ENCODE data around the gene CHD6. TPM values are rescaled to one million over a fixed set of nuclear protein-coding genes. Genes with fewer than 3 reads are reported as not detected.

CHD6 gene
- total and polyA plus RNA-seq, 2 experiments from 2014 or later = 41.0 to 158 TPM

DNA sequence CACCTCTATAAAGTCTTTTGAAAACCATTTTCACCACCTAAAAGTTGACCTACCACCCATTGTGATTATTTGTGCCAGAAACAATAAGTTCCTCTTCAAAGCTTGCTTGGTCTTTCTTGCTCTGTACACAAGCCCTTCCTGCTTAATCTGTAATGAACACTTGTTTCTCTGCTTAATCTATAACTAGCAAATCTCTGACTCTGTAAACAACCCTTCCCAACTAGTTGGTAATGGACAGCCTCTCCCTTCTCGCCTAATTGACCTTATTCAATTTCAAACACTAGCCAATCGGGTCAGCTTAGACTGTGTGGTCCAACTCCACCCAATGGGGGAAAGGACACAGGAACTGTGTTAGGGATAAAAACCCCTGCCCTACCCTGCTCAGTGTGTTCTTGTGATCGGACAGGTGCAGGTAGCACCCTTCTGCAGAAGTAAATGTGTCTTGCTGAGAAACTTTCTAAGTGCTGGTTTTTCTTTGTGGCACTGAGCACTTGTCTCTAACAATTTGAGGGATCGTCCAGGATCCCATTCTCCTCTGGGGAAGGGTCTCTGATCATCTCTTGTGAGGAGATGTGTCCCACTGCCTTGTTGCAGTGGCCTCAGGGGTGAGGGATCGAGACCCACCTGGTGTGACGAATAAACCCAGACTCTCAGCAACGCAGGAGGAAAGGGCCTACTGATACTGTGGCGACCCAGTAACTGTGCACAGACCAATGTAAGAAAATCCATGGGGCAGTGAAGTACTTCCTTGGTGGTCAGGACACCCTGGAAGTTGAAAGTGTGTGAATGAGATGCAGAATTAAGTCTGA lies 23.5 kb downstream of the CHD6 start:
- Histone ChIP-seq H3K27me3 (ENCODE audit: insufficient read depth) (no peaks in the 10 kb centered on the region), H3K27ac (ENCODE audit: low read depth) (no peak overlapping the region), H3K9me2 (ENCODE audit: insufficient read depth) (no peaks in the 10 kb centered on the region), H4K20me1 (replicated peaks; ENCODE audit: insufficient read depth) (peaks cover 14% of the 10 kb centered on the region; the same call in 1 of the 2 replicates), H3K4me1 (ENCODE audit: insufficient read depth) (no peaks in the 10 kb centered on the region), H3K4me2 (no peak overlapping the region), H3K79me2 (replicated peaks; ENCODE audit: insufficient read depth) (peaks cover 100% of the 10 kb centered on the region), H3K4me3 (no peak overlapping the region), H2AFZ (no peak overlapping the region), H3K36me3 (ENCODE audit: insufficient read depth) (peaks cover 5% of the 10 kb centered on the region; the same call in 1 of the 2 replicates), H3F3A (replicated peaks; ENCODE audit: low read depth) (no peaks in the 10 kb centered on the region)
- Mint-ChIP-seq H3K27me3 (ENCODE audit: insufficient read depth, low read depth, poor library complexity) (no peaks in the 10 kb centered on the region), H3K36me3 (ENCODE audit: low read depth) (peaks cover 77% of the 10 kb centered on the region), H3K9me3 (peaks cover 78% of the 10 kb centered on the region), H3K27ac (no peak overlapping the region), H3K4me3 (no peak overlapping the region), H3K4me1 (no peaks in the 10 kb centered on the region)
- TF ChIP-seq EZH2phosphoT487 (IDR thresholded peaks at IDR 0.05; ENCODE audit: unreplicated experiment) = no peak
- TF ChIP-seq POLR2AphosphoS5 (IDR thresholded peaks at IDR 0.05; ENCODE audit: low read depth) = no peak
- TF ChIP-seq ZNF331 (CRISPR knock-in tag; IDR thresholded peaks at IDR 0.05; ENCODE audit: low read depth) = no peak
- TF ChIP-seq, protein P1, sequence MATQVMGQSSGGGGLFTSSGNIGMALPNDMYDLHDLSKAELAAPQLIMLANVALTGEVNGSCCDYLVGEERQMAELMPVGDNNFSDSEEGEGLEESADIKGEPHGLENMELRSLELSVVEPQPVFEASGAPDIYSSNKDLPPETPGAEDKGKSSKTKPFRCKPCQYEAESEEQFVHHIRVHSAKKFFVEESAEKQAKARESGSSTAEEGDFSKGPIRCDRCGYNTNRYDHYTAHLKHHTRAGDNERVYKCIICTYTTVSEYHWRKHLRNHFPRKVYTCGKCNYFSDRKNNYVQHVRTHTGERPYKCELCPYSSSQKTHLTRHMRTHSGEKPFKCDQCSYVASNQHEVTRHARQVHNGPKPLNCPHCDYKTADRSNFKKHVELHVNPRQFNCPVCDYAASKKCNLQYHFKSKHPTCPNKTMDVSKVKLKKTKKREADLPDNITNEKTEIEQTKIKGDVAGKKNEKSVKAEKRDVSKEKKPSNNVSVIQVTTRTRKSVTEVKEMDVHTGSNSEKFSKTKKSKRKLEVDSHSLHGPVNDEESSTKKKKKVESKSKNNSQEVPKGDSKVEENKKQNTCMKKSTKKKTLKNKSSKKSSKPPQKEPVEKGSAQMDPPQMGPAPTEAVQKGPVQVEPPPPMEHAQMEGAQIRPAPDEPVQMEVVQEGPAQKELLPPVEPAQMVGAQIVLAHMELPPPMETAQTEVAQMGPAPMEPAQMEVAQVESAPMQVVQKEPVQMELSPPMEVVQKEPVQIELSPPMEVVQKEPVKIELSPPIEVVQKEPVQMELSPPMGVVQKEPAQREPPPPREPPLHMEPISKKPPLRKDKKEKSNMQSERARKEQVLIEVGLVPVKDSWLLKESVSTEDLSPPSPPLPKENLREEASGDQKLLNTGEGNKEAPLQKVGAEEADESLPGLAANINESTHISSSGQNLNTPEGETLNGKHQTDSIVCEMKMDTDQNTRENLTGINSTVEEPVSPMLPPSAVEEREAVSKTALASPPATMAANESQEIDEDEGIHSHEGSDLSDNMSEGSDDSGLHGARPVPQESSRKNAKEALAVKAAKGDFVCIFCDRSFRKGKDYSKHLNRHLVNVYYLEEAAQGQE (IDR thresholded peaks at IDR 0.05; ENCODE audit: unreplicated experiment) = no peak
- TF ChIP-seq, protein P2, sequence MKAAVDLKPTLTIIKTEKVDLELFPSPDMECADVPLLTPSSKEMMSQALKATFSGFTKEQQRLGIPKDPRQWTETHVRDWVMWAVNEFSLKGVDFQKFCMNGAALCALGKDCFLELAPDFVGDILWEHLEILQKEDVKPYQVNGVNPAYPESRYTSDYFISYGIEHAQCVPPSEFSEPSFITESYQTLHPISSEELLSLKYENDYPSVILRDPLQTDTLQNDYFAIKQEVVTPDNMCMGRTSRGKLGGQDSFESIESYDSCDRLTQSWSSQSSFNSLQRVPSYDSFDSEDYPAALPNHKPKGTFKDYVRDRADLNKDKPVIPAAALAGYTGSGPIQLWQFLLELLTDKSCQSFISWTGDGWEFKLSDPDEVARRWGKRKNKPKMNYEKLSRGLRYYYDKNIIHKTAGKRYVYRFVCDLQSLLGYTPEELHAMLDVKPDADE (IDR thresholded peaks at IDR 0.05) = no peak
- ATAC-seq = no peak
- no peak for DNase-seq (ENCODE audit: low spot score)

DNA sequence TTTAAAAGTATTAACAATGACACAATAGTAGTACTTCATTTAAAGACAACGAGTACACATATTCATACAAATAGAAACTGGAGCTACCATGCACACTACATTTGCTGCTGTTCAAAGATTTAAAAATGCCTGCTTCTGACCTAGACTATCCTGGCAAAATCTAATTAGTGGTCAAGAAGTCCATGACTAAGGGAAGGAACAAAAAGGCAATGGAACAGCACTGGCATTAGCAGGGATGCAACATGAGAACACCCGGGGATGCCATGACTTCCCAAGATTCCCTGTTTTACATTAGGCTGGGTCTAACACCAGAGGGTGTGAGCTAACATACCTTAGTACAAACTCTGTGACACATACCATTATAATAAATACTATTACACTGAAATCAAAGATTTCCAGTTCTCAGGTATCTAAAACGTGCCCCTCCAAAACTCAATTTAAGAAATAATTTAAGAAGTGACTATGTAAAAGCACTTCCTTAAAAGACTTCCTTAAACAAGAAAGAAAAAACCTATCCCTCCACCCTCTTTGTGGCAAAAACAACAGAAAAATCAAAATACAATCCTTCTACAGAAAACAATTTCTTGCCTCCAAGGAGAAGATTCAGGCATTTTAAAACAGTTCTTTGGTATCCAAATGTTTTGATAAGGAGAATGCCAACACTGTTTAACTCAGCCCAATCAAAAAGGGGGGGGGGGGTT lies 25.5 kb downstream of the CHD6 start:
- no peak overlapping the region for H2AFZ ChIP-seq
- Mint-ChIP-seq H3K27me3 (ENCODE audit: insufficient read depth, low read depth, poor library complexity) (no peaks in the 10 kb centered on the region), H3K4me3 (no peak overlapping the region), H3K36me3 (ENCODE audit: low read depth) (peaks cover 73% of the 10 kb centered on the region), H3K4me1 (no peaks in the 10 kb centered on the region), H3K27ac (no peak overlapping the region), H3K9me3 (peaks cover 68% of the 10 kb centered on the region)
- H3K9me2 ChIP-seq (ENCODE audit: insufficient read depth) = no peaks in the 10 kb centered on the region
- H3K4me2 ChIP-seq = no peak overlapping the region
- no peak for ATAC-seq
- H3K27me3 ChIP-seq (ENCODE audit: insufficient read depth) = no peaks in the 10 kb centered on the region
- 0 out of 2 replicates have a peak, but pooled peaks cover under 1% of the 10 kb centered on the region for H3K36me3 ChIP-seq (ENCODE audit: insufficient read depth)
- peaks cover 100% of the 10 kb centered on the region for H3K79me2 ChIP-seq (replicated peaks; ENCODE audit: insufficient read depth)
- TF ChIP-seq JUNB (IDR thresholded peaks at IDR 0.05; ENCODE audit: unreplicated experiment) = no peak
- TF ChIP-seq ZNF331 (CRISPR knock-in tag; IDR thresholded peaks at IDR 0.05; ENCODE audit: low read depth) = no peak
- TF ChIP-seq, protein P1 (IDR thresholded peaks at IDR 0.05; ENCODE audit: unreplicated experiment) = no peak
- TF ChIP-seq NANOG (IDR thresholded peaks at IDR 0.05; ENCODE audit: borderline replicate concordance) = no peak
- no peak for TF ChIP-seq STAT1 (IDR thresholded peaks at IDR 0.05; ENCODE audit: unreplicated experiment)
- TF ChIP-seq POLR2AphosphoS5 (IDR thresholded peaks at IDR 0.05; ENCODE audit: low read depth) = no peak
- TF ChIP-seq EZH2phosphoT487 (IDR thresholded peaks at IDR 0.05; ENCODE audit: unreplicated experiment) = no peak
- TF ChIP-seq, protein P2 (IDR thresholded peaks at IDR 0.05) = no peak
- DNase-seq (ENCODE audit: low spot score) = no peak
- peaks cover 12% of the 10 kb centered on the region; the same call in 1 of the 2 replicates for H4K20me1 ChIP-seq (replicated peaks; ENCODE audit: insufficient read depth)
- H3F3A ChIP-seq (replicated peaks; ENCODE audit: low read depth) = no peaks in the 10 kb centered on the region
- no peaks in the 10 kb centered on the region for H3K4me1 ChIP-seq (ENCODE audit: insufficient read depth)
- no peak overlapping the region for H3K4me3 ChIP-seq
- H3K27ac ChIP-seq (ENCODE audit: low read depth) = no peak overlapping the region
